GM10266 (cell line): ENCODE measurements around the gene IP6K2.
"Not testable (repeated sequence)": the region's sequence is repeated elsewhere in the genome, so short reads cannot be mapped to it uniquely, and the experiment has no call there.

ENCODE experiments used
- DNase-seq: peaks from one replicate; pipeline ENCODE4 v3.0.0; 2012; ENCODE audit errors: extremely low spot score
- TF ChIP-seq, protein P1 (sequence below): IDR thresholded peaks from 2 replicates; pipeline ENCODE4 v1.5.1; 2012; ENCODE audit warnings: mild to moderate bottlenecking, low read depth; ENCODE audit not compliant: control insufficient read depth, insufficient read depth; ENCODE audit errors: missing control alignments

IP6K2 gene

DNA sequence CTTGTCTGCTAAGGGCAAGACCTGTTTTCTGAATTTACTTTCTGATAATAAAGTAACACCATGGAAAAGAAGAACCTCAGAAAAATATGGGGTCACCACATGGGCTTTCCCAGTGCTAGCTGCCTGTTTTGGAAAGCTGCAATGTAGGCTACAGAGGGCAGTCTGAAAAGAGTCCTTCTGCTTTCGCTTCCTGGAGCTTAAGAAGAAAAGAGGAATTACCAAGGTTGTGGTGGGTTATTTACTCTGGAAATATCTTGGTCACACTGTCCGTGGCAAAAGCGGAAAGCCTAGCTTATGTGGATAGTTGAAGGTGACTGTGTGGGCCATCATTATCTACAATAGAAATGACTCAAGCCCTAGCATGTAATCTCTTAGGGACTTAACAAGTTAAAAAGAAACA is 31.7 kb upstream of the IP6K2 start:
- TF ChIP-seq, protein P1, sequence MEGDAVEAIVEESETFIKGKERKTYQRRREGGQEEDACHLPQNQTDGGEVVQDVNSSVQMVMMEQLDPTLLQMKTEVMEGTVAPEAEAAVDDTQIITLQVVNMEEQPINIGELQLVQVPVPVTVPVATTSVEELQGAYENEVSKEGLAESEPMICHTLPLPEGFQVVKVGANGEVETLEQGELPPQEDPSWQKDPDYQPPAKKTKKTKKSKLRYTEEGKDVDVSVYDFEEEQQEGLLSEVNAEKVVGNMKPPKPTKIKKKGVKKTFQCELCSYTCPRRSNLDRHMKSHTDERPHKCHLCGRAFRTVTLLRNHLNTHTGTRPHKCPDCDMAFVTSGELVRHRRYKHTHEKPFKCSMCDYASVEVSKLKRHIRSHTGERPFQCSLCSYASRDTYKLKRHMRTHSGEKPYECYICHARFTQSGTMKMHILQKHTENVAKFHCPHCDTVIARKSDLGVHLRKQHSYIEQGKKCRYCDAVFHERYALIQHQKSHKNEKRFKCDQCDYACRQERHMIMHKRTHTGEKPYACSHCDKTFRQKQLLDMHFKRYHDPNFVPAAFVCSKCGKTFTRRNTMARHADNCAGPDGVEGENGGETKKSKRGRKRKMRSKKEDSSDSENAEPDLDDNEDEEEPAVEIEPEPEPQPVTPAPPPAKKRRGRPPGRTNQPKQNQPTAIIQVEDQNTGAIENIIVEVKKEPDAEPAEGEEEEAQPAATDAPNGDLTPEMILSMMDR: no peak
- no peak for DNase-seq

DNA sequence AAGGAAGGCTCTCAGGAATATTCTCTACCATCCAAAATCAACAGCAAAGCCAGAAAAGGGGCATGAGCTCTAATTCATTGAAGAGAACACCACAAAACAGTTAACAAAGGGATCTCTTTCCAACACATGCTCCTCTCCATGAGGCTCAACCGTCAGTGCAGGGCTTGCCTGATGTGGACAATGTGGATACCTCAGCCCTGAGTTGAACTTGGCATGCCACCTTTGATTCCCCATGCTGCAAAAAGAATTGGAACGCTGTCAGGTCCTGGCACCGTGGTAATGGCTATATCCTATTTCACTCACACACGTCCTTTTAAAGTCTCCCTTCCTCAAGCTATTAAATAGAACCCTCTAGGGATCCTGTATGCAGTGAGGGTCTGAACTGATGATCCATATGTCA is 30.7 kb upstream of the IP6K2 start:
- DNase-seq: no peak
- TF ChIP-seq, protein P1: no peak

DNA sequence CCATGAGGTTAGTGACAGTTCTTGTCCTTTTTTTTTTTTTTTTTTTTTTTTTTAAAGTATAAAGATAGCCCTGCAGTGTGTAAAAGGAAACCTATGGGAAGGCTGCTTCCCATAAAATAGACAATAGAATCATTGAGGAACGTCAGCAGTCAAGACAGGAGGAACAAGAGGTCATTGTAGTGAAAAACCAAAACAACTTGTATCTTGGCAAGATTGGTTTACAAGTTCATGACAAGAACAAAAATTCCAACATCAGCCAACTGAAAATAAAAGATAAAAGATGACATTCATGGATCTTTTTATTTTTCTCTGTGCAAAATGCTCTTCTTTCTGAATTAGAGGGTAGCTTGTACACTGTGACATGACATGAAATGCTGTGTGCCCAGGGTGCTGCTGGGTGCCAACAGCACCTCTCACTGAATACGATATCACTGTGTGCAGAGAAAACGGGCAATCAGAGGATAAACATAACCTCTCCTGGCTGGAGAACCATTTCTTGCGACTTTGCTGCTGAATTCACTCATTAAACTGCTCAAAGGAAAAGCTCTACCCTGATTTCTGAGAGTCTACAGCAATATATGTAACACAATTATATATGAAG is 30.1 kb upstream of the IP6K2 start:
- TF ChIP-seq, protein P1: no peak
- no peak for DNase-seq

- DNase-seq: no peak
- TF ChIP-seq, protein P1: no peak
Measured at GRCh38 chr3:48743773-48744172, 26.8 kb upstream of the IP6K2 start.

- DNase-seq: not testable (repeated sequence)
Measured at GRCh38 chr3:48741226-48741625, 24.2 kb upstream of the IP6K2 start.

DNA sequence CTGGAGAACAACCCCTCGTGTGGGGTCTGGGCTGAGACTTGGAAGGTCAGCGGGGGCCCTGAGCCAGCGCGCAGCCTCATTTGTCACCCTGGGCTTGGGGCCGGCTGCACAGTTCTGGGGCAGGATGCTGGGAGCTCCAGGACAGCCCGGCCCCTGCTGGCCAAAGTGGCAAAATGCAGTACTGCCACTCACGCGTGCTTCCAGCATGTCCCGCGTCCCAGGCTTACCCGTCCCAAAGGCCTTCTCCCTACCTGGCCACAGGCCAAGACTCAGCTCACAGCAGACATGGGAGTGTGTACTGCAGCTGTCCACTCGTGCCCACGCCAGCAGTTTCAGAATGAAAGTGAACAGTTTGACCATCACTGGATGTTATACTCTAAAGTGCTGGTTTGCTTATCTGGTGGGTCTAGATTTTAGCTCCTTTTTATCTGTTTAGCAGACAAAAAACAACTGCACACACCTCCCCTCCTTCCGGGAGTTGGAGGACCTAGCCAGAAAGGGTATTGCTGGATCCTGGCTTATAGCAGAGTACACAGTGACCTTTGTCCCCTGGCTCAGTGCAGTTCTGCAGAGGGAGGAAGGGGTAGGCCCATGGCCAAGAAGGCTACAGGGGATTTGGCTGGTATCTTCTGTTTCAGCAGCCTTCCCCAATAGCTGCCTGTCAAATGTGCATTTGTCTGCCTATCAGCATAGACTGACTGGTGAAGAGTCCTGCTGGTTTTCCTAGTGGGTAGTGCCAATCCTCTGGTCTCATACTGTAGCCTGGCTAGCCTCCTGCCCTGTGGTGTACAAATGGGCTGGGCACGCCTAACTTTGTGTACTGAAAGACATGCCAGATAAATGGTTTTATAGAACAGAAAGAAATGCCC is 23.2 kb upstream of the IP6K2 start:
- peak; percentile 86 for DNase-seq

DNA sequence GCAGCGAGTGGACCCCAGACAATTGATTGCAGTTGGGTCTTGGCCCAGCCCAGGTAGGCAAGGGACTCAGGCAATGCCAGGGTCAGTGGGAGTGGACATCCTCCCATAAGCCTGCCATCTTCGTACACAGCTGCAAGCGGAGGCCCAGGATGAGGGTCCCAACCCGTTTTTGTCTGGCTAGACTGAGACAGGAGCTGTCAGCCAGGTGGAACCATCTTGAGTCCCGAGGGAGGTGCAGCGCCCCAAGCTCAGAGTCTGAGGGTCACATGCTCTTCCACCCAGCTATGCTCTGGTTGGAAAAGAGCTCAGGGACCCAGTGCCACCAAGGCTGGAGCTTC is 22.6 kb upstream of the IP6K2 start:
- TF ChIP-seq, protein P1: no peak
- DNase-seq: no peak

More for the DNA sequence above, 23.2 kb upstream of the IP6K2 start:
- TF ChIP-seq, protein P1: peak; percentile 85
